Inflammatory macrophage treated with lipopolysaccharide for 4 hours (primary cell): ENCODE measurements around the gene VKORC1L1.
"Not testable (repeated sequence)": the region's sequence is repeated elsewhere in the genome, so short reads cannot be mapped to it uniquely, and the experiment has no call there.

ENCODE experiments used
- DNase-seq: peaks from one replicate; pipeline ENCODE4 v3.0.0-alpha.2; 2020

VKORC1L1 gene

DNA sequence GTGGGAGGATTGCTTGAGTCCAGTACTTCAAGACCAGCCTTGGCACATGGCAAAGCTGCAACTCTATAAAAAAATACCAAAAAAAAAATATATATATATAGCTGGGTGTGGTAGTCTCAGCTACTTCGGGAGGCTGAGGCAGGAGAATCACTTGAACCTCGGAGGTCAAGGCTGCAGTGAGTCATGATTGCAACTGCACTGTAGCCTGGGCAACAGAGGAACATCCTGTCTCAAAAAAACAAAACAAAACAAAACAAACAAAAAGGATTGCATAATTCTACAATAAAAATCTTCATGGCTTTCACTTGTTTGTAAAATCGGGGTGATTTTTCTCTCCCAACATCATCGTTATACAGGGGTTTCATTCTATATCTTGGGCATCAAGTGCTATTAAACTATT is 74.0 kb downstream of the VKORC1L1 start:
- peak; percentile 41 for DNase-seq

DNA sequence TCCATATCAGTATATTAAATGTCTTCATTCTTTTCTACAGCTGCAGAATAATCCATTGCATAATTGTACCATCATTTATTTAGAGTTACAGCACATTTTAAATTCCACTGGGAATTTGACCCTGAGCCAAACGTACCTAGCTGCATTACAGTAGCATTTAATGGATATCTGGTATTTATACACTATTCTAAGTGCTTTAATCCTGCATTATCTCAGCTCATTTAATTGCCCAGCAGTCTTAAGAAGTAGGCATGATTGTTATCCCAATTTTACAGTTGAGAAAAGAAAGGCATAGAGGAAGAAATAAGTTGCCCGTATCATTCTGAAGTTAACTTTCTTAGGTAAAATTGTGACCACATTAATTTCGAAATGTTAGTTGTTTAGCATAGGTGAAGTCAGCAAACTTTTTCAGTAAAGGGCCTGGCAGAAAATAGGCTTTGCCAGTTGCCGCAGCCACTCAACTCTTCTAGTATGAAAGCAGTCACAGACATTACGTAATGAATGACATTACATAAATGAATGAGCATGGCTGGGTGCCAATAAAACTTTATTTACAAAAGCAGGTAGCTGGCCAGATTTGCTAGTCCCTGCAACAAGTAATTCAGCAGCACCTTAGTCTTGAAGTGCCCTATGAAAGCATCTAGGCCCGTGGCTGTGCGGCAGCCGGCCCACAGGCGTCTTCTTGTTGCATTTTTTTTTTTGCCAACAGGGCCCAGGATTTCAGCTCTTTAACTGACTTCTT is 79.1 kb downstream of the VKORC1L1 start:
- DNase-seq = no peak

GRCh38 chr7:65953001-65953720 is 80.3 kb downstream of the VKORC1L1 start:
- no peak for DNase-seq

DNA sequence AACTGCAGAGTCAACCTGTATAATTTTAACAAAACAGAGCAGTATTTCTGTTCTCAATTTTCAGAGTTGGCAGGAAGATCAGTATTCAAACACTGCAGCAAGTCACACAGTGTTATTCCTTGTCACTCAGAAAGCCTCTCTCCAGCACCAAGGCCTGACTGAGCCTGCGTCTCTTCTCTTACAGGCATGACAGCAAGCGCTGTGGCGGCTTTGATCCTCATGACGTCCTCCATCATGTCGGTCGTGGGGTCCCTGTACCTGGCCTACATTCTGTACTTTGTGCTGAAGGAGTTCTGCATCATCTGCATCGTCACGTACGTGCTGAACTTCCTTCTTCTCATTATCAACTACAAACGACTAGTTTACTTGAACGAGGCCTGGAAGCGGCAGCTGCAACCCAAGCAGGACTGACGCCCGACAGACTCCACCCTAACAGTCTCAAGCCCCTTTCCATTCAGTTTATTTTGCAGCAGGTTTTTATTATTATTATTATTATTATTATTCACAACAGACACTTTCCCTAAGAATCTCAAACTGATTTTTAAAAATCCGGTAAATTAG is 81.1 kb downstream of the VKORC1L1 start:
- no peak for DNase-seq

GRCh38 chr7:65955718-65956117 is 82.8 kb downstream of the VKORC1L1 start:
- no peak for DNase-seq

DNA sequence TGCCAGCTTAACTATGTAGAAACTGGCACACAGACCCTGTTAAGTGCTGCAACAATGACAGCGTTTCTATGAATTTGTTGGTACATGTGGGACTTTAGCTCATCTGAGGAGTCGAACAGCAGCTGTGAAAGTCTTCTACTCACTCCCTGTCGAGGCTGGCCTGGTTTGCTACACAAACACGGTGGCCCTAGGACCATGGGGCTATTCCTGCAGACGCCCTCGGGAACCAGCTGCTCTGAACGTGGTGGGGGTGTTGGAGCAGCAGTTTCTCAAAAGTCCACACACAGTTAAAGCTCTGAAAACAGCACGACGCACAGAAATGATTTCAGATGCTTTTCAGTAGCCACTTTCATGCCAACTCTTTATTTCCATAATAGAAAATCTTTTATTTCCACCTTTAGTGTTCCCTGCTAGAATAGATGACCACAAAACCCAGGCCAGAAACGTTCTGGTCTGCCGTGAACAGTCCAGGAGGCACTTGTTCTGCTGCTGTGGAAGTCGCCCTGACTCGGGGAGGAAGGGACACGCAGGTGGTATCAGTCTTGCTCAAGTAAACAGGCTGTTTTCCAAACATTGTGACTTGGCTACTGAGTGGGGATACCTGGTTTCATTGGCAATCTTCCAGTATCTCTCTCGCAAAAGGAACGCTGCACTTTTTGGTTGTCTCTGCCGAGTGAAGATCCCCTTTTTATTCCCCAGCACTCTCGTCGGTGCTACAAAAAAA is 87.6 kb downstream of the VKORC1L1 start:
- no peak for DNase-seq

GRCh38 chr7:65962033-65962432 is 89.2 kb downstream of the VKORC1L1 start:
- DNase-seq = no peak

DNA sequence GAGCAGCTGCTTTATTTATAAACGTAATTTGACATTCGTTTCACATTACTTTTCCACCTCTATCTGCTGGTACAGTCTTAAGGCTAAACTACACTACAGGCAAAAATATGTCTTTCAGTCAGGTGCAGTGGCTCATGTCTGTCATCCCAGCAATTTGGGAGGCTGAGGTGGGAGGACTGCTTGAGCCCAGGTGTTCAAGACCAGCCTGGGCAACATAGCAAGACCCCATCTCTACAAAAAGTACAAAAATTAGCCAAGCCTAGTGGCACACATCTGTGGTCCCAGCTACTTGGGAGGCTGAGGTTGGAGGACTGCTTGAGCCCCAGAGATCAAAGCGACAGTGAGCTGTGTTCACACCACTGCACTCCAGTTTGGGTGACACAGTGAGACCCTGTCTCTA is 91.8 kb downstream of the VKORC1L1 start:
- not testable (repeated sequence) for DNase-seq

DNA sequence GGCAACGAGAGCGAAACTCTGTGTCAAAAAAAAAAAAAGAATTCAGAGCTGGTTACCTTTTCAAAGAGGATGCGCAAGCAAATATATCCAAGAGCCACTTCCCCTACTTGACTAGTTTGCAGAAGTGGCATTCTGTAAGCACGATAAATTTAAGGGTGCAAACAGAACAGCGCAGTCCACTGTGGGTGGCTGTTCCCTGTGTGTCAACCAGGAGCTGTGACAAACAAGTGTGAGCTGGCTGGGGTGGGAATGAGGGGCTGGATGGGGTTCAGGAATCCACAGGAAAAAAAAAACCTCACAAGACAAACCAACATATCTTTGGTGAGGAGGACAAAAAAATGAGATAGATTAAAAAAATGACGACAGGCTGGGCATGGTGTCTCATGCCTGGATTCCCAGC is 93.3 kb downstream of the VKORC1L1 start:
- DNase-seq = peak; percentile 12

DNA sequence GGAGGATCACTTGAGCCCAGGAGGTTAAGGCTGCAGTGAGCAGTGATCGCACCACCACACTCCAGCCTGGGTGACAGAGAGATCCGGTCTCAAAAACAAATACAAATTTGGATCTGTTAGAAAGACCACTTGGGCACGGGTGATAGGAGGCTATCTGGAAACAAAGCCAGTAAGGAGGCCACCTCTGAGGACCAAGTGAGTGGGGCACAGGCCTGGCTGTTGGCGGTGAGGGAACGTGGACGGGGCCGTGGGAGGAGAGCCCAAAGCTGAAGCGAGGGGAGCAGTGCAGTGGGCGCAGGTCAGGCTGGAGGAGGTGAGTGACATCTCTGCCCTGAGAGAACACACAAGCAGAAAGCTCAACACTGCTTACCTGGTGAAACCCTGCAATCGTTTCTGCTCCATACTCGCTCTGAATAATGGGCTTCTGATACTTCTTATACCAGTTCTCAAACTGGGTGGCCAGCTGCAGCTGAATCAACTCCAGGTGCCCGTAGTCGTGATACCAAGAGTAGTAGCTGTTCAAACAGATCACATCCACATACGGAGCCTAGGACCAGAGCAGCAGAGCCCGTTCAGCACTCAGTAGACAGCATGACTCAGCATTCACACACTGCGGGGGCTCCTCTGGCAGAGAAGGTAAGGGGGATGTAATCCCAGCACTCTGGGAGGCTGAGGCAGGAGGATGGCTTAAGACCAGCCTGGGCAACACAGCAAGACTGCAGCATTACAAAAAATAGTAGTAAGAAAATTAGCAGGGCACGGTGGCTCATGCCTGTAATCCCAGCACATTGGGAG is 94.7 kb downstream of the VKORC1L1 start:
- DNase-seq = no peak

DNA sequence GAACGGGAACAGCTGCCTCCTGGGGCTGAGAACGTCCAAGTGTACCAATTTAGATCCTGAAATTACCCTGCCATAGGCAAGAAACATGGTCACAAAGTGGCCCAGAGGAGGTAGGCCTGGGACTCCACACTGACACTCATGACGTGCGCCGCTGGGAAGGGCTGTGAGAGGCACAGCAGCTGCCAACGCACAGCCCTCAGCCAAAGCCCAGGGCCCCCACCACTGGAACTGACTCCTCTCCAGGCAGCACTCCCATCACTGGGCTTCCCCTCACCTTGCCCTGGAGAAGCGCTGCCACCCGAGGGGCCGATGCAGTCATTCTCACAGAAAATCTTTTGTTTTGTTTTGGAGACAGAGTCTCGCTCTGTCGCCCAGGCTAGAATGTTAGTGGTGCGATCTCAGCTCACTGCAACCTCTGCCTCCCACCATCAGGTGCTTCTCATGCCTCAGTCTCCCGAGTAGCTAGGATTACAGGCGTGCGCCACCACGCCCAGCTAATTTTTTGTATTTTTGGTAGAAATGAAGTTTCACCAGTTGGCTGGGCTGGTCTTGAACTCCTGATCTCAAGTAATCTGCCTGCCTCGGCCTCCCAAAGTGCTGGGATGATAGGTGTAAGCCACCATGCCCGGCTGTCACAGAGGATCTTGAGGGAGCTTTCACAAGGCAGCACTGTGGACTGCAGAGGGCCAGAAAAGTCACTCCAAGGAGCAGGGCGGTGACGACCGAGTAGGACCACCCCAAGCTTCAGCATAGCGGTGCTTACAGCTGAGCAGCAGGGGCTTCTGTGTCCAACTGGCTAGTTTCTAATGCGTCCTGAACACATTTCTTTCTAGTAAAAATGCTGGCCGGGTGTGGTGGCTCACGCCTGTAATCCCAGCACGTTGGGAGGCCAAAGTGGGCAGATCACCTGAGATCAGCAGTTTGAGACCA is 95.6 kb downstream of the VKORC1L1 start:
- DNase-seq = no peak

DNA sequence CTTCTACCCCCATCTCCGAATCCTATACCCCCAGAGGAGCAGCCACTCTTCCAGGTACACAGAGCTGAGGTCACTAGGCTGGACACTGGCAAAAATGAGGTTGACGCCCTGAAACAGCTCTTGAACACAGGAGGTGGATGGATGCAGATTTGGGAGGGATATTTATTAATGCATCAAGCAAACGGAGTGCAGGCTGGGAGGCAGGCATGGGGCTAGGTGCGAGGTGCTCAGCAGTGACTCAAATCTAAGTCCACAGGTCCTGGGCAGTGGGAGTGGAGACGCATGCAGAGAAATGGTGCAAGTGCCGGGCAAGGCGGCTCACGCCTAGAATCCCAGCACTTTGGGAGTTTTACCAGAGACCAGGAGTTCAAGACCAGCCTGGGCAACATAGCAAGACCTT is 98.1 kb downstream of the VKORC1L1 start:
- DNase-seq = no peak

DNA sequence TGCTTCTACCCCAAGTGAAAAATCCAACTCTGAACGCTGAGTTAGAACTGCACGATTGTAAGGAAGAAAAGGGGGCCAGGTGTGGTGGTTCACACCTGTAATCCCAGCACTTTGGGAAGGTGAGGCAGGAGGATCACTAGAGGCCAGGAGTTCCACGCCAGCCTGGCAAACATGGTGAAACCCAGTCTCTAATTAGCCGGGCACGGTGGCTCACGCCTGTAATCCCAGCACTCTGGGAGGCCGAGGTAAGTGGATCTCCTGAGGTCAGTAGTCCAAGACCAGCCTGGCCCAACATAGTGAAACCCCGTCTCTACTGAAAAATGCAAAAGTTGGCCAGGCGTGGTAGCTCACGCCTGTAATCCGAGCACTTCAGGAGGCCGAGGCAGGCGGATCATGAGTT is 100.1 kb downstream of the VKORC1L1 start:
- DNase-seq = no peak

GRCh38 chr7:65974191-65974801 is 101.4 kb downstream of the VKORC1L1 start:
- no peak for DNase-seq

DNA sequence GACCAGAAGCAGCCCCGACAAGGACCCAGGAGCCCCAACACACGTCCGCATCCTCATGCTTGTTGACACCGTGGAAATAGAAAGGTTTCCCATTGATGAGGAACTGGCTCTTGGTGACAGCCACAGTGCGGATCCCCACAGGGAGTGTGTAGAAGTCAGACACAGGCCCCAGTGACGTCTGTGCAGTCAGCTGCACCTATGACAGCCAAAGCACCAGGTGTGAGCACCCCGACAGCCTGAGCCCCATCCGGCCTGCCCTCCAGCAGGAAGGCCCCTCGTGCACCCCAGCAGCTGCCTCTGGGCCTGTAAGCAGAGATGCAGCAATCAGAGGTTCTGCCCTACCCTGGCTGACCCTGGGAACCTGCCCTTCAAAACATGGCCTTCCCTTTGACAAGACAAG is 102.0 kb downstream of the VKORC1L1 start:
- no peak for DNase-seq

DNA sequence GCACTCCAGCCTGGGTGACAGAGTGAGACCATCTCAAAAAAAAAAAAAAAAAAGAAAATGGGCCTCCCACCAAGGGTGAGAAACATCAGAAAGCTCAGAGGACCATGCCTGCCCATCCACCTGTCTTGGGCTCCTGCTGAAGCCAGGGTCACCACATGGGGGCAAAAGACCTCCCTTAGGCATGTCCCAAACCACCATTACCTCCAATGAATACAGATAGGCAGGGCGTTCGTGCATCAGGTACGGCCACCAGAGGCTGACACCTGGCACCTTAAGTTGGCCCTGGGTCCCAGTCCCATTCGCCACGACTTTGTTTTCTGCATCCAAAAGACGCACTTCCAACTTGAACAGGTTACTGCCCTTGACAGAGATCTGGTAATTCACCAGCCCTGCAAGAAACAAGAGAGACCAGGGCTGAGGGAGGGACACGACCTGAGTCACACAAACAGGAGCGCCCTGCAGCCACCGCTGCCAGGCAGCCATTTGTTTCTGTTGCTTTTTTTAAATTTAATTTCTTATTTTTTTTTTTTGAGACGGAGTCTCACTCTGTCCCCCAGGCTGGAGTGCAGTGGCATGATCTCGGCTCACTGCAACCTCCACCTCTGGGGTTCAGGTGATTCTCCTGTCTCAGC is 103.1 kb downstream of the VKORC1L1 start:
- no peak for DNase-seq

DNA sequence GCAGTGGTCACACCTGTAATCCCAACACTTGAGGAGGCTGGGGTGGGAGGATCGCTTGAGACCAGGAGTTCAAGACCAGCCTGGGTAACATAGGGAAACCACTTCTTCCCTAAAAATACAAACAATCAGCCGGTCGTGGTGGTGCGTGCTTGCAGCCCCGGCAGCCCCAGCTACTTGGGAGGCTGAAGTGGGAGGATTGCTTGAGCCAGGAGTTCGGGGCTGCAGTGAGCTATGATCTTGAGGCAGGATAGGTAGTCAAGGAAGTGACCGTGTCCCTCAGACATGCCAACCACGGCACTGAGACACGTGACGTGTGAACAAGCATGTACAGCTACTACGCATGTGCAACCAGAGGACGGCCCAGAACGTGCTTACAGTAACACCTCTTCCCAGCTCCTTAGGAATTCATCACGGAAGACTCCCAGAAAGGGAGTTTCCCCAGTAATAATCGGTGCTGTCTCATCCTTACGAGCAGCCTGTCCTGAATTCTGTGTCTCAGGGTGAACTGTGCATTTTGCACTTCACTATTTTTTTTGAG is 103.9 kb downstream of the VKORC1L1 start:
- no peak for DNase-seq

- DNase-seq = peak; percentile 76
Observed at GRCh38 chr7:65978891-65979582, 106.2 kb downstream of the VKORC1L1 start.
